Measurements from ENCODE around the gene DMBX1.

- TF ChIP-seq CTCF (IDR thresholded peaks at IDR 0.05) (no peak), POLR2A (IDR thresholded peaks at IDR 0.05) (no peak)
These were observed 35.8 kb downstream of the DMBX1 start for GRCh38 chr1:46525253-46525983.

Measured in lower leg skin (tissue), 3 donors.